Measurements from ENCODE around the gene CCDC15.

Gene CCDC15

GRCh38 chr11:124953753-124954589, at the start of gene CCDC15:
Gene CCDC15, plus strand, starts transcription at chr11:124954202. Its CDS starts 531 bp downstream, at chr11:124954733.
- peak; percentile 93 to 95 for DNase-seq

DNA sequence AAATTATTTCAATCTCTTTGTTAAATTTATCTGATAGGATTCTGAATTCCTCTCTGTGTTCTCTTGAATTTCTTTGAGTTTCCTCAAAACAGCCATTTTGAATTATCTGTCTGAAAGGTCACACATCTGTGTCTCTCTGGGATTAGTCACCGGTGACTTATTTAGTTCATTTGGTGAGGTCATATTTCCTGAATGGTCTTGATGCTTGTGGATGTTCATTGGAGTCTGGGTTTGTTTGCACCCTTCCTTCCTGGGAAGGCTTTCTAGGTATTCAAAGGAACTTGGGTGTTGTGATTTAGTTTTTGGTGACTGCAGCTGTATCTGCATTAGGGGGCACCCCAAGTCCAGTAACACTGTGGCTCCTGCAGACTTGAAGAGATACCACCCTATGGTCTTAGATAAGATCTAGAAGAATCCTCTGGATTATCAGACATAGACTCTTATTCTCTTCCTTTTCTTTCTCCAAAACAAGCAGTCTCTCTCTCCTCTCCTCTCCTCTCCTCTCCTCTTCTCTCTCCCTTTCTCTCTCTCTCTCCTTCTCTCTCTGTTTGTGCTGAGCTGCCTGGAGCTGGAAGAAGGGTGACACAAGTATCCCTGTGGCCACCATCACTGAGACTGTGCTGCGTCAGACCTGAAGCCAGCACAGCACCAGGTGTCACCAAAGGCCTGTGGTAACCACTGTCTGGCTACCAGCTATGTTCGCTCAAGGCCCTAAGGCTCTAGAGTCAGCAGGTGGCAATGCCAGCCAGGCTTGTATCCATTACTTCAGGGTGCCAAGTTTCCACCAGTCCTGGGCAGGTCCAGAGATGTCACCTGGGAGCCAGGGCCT, 38.2 kb upstream of the CCDC15 start:
- DNase-seq: peak in 1 of 2 donors; percentile 19

DNA sequence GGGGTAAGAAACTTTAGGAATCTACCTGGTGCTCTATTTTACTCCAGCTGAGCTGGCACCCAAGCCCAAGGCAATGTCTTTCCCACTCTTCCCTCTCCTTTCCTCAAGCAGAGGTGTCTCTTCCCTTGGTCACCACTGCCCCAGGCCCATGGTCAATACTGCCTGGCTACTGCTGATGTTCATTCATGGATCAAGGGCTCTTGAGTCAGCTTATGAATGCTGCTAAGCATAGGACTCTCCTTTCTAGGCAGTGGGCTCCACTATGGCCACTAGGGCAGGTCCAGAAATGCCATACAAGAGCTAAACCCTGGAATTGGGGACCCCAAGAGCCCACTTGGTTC, 37.7 kb upstream of the CCDC15 start:
- DNase-seq: no peak

DNA sequence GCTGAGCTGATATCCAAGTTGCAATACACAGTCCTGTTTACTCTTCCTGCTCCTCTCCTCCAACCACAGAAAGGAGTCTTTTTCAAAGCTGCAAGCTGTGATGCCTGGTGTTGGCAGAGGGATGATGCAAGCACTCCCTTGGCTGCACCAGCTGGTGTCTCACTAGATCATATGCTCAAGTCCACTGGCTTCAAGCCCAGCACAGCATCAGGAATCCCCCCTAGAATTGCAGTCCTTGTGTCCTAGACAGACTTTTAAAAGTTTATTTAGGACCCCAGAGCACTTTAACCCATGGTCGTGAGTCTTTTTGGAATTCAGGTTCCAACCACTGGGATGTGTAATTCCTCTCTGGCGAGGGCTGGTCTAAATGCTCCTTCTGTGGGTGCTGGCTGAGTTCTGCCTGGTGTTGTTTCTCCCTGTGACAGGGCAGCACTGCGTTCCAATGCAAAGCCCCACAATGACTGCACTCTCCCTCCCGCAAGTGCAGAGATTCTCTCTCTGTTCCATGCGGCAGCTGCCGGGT, 36.8 kb upstream of the CCDC15 start:
- no peak for DNase-seq

- no peak for DNase-seq
Measured at GRCh38 chr11:124918950-124919349, 35.1 kb upstream of the CCDC15 start, which contains the start of gene HEPN1. Gene HEPN1, plus strand, starts transcription at chr11:124919250.

- no peak for DNase-seq
Measured at GRCh38 chr11:124919898-124920297, 34.1 kb upstream of the CCDC15 start.

DNA sequence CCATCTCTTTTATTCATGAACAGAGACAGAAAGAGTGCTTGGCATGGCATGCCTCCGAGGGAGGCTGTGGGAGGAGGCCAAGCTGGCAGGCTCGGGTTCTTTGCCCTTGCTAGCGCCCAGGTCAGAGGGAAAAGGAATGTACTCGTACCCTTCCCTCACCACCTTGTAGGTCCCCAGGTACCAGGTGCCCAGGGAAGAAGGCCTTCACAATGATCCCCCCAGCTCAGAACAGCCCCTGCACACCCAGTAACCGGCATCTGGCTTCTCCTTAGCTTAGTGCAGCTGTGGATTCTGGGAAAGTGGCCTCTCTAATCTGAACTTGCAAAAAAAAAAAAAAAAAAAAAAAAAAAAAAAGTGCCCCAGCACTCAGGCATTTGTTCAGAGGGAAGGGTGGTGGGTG, 33.6 kb upstream of the CCDC15 start:
- DNase-seq: no peak

GRCh38 chr11:124920870-124921609, 33.0 kb upstream of the CCDC15 start:
- peak; percentile 84 for DNase-seq

DNA sequence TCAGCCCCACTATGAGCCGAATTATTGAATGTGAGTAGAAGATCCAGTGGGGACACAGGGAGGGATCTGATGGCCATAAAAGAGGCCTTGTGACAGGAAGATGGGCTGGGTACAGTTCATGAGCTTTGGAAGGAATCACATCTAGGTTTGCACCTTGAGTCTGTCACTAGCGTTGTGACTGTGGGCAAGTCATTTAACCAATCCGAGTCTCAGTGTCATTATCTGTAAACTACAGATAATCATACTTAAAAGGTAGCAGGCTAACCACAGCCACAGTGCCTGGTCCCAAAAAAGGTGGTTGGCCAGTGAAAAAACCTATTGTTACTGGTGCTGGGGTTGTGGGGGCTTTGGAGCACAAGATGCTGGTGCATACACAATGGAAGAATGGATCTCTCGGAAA, 31.2 kb upstream of the CCDC15 start:
- DNase-seq: no peak

DNA sequence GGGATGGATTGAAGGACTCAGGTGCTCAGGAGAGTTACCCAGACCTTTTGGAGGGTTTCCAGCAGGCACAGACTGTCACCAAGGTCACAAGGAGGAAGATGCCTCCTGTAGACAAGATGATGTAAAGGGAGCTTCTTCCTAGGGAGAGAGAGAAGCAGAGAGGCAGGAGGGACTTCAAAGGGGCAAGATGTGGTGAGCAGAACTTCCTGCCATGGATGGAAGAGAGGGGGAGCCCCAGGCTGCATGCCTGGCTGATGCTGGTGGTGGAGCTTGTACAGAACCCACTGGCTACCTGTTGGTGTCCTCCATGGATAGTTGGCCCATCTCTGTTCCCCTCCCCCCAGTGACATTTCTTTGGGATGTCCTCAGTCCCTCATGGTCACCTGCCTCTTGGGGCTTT, 30.7 kb upstream of the CCDC15 start:
- DNase-seq: peak in 1 of 2 donors; percentile 13

- DNase-seq: no peak
Measured at GRCh38 chr11:124928942-124929665, 24.9 kb upstream of the CCDC15 start.

- DNase-seq: no peak
Measured at GRCh38 chr11:124930799-124931198, 23.2 kb upstream of the CCDC15 start.

DNA sequence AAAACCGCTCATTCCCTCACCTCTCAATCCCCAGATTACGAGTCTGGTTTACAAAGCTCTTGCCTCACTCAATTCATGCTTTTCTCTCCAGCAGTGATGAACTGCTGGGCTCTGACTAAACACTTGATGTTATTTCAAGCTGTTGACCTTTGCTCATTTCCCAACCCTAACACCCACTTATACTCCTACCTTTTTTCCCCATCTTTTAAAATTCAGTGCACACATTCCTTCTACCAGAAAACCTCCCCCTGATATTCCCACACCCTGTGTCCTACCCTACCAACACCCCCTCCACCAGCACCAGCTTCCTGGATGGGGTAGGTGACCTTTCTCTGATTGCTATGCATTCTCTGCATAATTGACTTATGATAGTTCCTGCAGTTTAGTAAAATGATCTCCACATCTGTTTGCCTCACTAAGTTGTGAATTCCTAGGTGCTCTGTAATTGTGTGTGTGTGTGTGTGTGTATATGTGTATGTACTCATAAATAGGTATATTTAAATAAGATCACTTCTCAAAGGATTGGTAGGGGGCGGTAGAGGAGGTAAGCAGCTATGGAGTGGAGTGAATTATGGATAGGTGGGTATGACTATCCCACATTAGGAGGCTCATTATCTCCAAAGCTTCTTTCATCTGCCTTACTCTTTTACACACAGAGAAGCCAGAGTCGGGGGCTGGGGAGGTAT, 19.0 kb upstream of the CCDC15 start:
- DNase-seq: no peak

GRCh38 chr11:124935548-124936514, 18.2 kb upstream of the CCDC15 start, which contains the start of gene HEPACAM:
Gene HEPACAM, minus strand, starts transcription at chr11:124936047. Its CDS starts 41 bp downstream, at chr11:124936006.
- no peak for DNase-seq

- no peak for DNase-seq
Measured at GRCh38 chr11:124937336-124937935, 16.6 kb upstream of the CCDC15 start.

- DNase-seq: no peak
Measured at GRCh38 chr11:124938206-124938765, 15.7 kb upstream of the CCDC15 start.

- DNase-seq: no peak
Measured at GRCh38 chr11:124938970-124939369, 15.0 kb upstream of the CCDC15 start.

GRCh38 chr11:124941703-124942102, 12.3 kb upstream of the CCDC15 start:
- DNase-seq: no peak

DNA sequence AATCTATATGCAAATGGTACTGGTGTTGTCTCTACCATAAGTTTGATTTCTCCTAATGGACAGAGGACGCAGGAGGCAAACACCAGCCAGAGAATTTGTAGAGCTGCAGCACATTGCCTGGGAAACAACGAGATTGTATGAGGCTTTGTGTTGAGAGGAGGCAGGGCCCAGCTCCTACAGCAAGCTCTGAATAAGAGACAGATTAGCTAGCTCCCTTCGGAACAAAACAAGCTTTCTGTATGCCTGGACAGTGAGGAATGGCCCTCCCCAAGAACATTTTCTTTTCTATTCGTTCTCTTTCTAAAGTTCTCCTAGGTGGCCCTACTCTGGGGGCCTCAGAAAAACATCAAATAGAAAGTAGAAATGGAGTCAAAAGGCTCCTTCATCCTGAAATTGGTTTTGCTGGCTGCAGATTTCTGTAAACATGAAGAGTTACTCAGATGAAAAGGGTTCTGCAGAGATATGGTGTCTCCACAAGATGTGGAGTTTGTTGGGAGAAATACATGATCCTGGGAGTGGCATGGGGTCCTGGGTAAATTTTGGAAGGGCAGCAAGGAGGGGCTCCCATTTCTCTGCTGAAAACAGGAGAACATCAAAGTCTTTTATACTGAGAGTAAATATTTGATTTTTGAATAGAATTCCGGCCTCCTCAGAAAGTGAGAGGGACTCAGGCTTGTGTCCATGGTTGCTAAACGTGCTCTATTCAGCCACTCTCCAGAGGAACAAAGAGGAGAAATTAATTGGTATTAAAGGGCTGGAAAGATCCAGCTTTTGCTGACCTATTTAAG, 11.3 kb upstream of the CCDC15 start:
- DNase-seq: no peak
